Bronchial epithelial cell (primary cell): ENCODE data around the gene PDE8A. TPM values are rescaled to one million over a fixed set of nuclear protein-coding genes. Genes with fewer than 3 reads are reported as not detected.

Experiments used
- DNase-seq: peaks from one replicate; pipeline ENCODE4 v3.0.0-alpha.2; 2010; ENCODE audit warnings: low read depth
- FAIRE-seq: peaks from 2 replicates; lab custom pipeline; 2011; peaks lifted over from hg19 to GRCh38; lab: Jason Lieb, UNC
- H3K27me3 ChIP-seq: 2 replicates; pipeline ENCODE4 v1.5.1; 2011; ENCODE audit warnings: low read length; ENCODE audit not compliant: control insufficient read depth, insufficient read depth
- H3K36me3 ChIP-seq: 2 replicates; pipeline ENCODE4 v1.5.1; 2011; ENCODE audit warnings: low read length; ENCODE audit not compliant: control insufficient read depth, insufficient read depth
- H3K4me3 ChIP-seq: 2 replicates; pipeline ENCODE4 v1.5.1; 2011; ENCODE audit warnings: mild to moderate bottlenecking, low read depth, low read length, control low read depth
- total RNA-seq: library from RNA; depleted of rRNA; stranded (reverse); fragments of >200 nt; gene quantifications from 2 replicates; pipeline ENCODE4 v1.2.1, GENCODE V29; 2014
- TF ChIP-seq, protein P1 (sequence below): IDR thresholded peaks from 2 replicates; pipeline ENCODE4 v1.5.1; 2011; ENCODE audit warnings: mild to moderate bottlenecking, moderate library complexity, low read length, control low read depth, inconsistent platforms; ENCODE audit not compliant: insufficient read depth, severe bottlenecking

PDE8A gene
- total RNA-seq, 1 donor from 2014 or later, result 11.6 TPM

DNA sequence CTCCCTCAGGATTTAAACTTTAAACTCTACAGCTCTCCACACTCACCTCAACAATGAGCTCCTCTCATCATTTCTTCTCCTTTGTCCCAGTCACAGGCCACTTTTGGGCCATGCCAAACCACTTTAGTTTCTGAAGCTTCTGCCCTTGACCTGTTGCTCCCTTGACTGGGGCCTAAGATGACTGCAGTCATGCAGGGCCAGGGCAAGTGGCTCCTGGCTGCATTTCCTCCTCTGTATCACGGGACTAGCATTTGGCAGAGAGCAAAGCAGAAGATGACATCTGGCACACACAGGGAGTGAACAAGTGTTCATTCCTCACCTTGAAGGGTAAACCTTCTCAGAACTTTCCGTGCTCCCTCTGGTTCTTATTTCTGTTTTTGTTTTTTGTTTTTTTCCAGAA lies 136.9 kb downstream of the PDE8A start:
- Histone ChIP-seq H3K4me3 (no peak overlapping the region), H3K27me3 (no peaks in the 10 kb centered on the region), H3K36me3 (peaks cover 3% of the 10 kb centered on the region)
- DNase-seq, result no peak
- TF ChIP-seq, protein P1, sequence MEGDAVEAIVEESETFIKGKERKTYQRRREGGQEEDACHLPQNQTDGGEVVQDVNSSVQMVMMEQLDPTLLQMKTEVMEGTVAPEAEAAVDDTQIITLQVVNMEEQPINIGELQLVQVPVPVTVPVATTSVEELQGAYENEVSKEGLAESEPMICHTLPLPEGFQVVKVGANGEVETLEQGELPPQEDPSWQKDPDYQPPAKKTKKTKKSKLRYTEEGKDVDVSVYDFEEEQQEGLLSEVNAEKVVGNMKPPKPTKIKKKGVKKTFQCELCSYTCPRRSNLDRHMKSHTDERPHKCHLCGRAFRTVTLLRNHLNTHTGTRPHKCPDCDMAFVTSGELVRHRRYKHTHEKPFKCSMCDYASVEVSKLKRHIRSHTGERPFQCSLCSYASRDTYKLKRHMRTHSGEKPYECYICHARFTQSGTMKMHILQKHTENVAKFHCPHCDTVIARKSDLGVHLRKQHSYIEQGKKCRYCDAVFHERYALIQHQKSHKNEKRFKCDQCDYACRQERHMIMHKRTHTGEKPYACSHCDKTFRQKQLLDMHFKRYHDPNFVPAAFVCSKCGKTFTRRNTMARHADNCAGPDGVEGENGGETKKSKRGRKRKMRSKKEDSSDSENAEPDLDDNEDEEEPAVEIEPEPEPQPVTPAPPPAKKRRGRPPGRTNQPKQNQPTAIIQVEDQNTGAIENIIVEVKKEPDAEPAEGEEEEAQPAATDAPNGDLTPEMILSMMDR, result no peak
- no peak for FAIRE-seq

GRCh38 chr15:85120351-85121113 lies 138.9 kb downstream of the PDE8A start:
- FAIRE-seq (no peak), DNase-seq (no peak)
- Histone ChIP-seq H3K27me3 (no peaks in the 10 kb centered on the region), H3K36me3 (peaks cover 3% of the 10 kb centered on the region), H3K4me3 (no peak overlapping the region)
- TF ChIP-seq, protein P1, result no peak

DNA sequence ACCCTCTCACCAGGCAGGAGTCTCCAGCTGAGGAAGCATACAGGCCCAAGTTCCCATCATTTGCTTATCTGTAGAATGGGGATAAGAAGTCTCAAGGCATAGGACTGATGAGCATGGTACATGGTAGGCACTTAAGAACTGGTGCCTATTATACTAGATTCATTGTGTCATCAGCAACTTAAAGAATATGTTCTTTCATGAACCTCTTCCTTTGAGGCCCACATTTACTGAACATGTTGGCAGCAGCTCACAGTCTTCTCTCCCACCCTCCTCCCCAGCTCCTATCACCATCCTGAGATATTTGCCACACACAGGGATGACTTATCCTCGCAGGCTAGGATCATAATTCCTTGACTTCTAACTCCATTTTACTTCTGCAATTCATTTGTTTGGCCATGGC lies 142.5 kb downstream of the PDE8A start:
- Histone ChIP-seq H3K27me3 (no peaks in the 10 kb centered on the region), H3K36me3 (peaks cover 3% of the 10 kb centered on the region), H3K4me3 (no peak overlapping the region)
- no peak for DNase-seq
- TF ChIP-seq, protein P1, result no peak
- FAIRE-seq, result no peak

GRCh38 chr15:85125056-85125661 lies 143.5 kb downstream of the PDE8A start:
- Histone ChIP-seq H3K4me3 (no peak overlapping the region), H3K27me3 (no peaks in the 10 kb centered on the region), H3K36me3 (peaks cover 3% of the 10 kb centered on the region)
- DNase-seq, result peak; percentile 68
- TF ChIP-seq, protein P1, result no peak
- peak; percentile 62 for FAIRE-seq

DNA sequence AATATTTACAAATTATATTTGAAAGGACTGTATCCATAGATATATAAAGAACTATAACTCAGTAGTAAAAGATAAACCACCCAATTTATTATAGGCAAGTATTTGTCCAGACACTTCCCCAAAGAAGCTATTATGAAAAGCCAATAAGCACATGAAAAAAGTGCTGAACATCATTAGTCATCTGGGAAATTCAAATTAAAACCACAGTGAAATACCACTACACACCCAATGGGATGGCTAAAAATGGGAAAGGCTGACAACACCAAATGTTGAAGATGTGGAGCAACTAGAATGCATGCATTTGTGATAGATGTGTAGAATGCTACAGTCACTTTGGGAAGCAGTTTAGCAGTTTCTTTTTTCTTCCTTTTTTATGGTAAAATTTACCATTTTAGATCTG lies 147.0 kb downstream of the PDE8A start:
- Histone ChIP-seq H3K4me3 (no peak overlapping the region), H3K27me3 (no peaks in the 10 kb centered on the region), H3K36me3 (no peaks in the 10 kb centered on the region)
- no peak for FAIRE-seq
- TF ChIP-seq, protein P1, result no peak
- DNase-seq, result peak; percentile 18
